OCI-LY7 (cell line): Measurements from ENCODE around the gene MFAP5. TPM values are rescaled to one million over a fixed set of nuclear protein-coding genes. Genes with fewer than 3 reads are reported as not detected.
"Not testable (repeated sequence)": the region's sequence is repeated elsewhere in the genome, so short reads cannot be mapped to it uniquely, and the experiment has no call there.

Experiments
- BruUV-seq: library from RNA; stranded (reverse); fragments of 400-500 nt; replicated peaks from 2 replicates; lab custom pipeline; 2021; lab: Mats Ljungman, UMichigan
- CTCF ChIA-PET: fragments of 300-600 bp; sonication (Branson Sonifier 250); formaldehyde crosslinking; loops from one replicate; lab custom pipeline; 2022; ENCODE audit warnings: antibody characterized with exemption; ENCODE audit not compliant: unreplicated experiment; lab: Charles Lee
- POLR2A ChIA-PET: fragments of 300-600 bp; sonication (Branson Sonifier 250); formaldehyde crosslinking; loops from one replicate; lab custom pipeline; 2022; ENCODE audit warnings: antibody characterized with exemption; lab: Charles Lee
- DNase-seq: peaks from one replicate; pipeline ENCODE4 v3.0.0-alpha.2; 2015; ENCODE audit warnings: low spot score
- H2AFZ ChIP-seq: fragments of 200-600 bp; sonication (generic), shearing (Covaris generic); 2 replicates; pipeline ENCODE4 v1.6.1; 2014; ENCODE audit warnings: mild to moderate bottlenecking, antibody characterized with exemption, low read length, moderate library complexity
- H3K27ac ChIP-seq: fragments of 200-600 bp; sonication (generic); 2 replicates; pipeline ENCODE4 v1.5.1; 2014; ENCODE audit warnings: mixed run types, low read depth, mild to moderate bottlenecking, moderate library complexity, low read length, inconsistent platforms; ENCODE audit not compliant: poor library complexity, severe bottlenecking
- H3K36me3 ChIP-seq: fragments of 200-600 bp; sonication (generic); 2 replicates; pipeline ENCODE4 v1.6.1; 2014; ENCODE audit warnings: mild to moderate bottlenecking, antibody characterized with exemption, low read length, moderate library complexity, mixed read lengths; ENCODE audit not compliant: insufficient read depth
- H3K4me1 ChIP-seq: fragments of 200-600 bp; sonication (generic); 2 replicates; pipeline ENCODE4 v1.5.1; 2014; ENCODE audit warnings: mild to moderate bottlenecking, low read length; ENCODE audit not compliant: insufficient read depth, poor library complexity, severe bottlenecking
- H3K4me2 ChIP-seq: fragments of 200-600 bp; sonication (generic); 2 replicates; pipeline ENCODE4 v1.6.1; 2014; ENCODE audit warnings: mild to moderate bottlenecking, low read length
- H3K4me3 ChIP-seq: fragments of 200-600 bp; sonication (generic); 2 replicates; pipeline ENCODE4 v1.5.1; 2014; ENCODE audit warnings: mild to moderate bottlenecking, low read depth, low read length; ENCODE audit not compliant: poor library complexity, severe bottlenecking
- H3K79me2 ChIP-seq: fragments of 200-600 bp; sonication (generic); 2 replicates; pipeline ENCODE4 v1.6.1; 2016; ENCODE audit warnings: low read depth, mild to moderate bottlenecking, low read length, moderate library complexity, mixed read lengths; ENCODE audit not compliant: insufficient read depth
- H3K9me2 ChIP-seq: fragments of 200-600 bp; sonication (generic); 2 replicates; pipeline ENCODE4 v1.6.1; 2016; ENCODE audit warnings: mild to moderate bottlenecking, low read length, mixed read lengths; ENCODE audit not compliant: insufficient read depth
- H3K9me3 ChIP-seq: fragments of 200-600 bp; sonication (generic); 2 replicates; pipeline ENCODE4 v1.6.1; 2014; ENCODE audit warnings: mild to moderate bottlenecking, mixed run types, low read length, mixed read lengths
- H4K20me1 ChIP-seq: fragments of 200-600 bp; sonication (generic); 2 replicates; pipeline ENCODE4 v1.6.1; 2014; ENCODE audit warnings: mild to moderate bottlenecking, antibody characterized with exemption, low read length, moderate library complexity, mixed read lengths; ENCODE audit not compliant: insufficient read depth
- EZH2phosphoT487 ChIP-seq: fragments of 200-600 bp; sonication (generic); IDR thresholded peaks from 2 replicates; pipeline ENCODE4 v1.6.1; 2018; ENCODE audit warnings: low read depth, borderline replicate concordance, mild to moderate bottlenecking, mixed run types, antibody characterized with exemption, low read length, moderate library complexity, mixed read lengths
- intact Hi-C: fragments of 100-400 bp; cut with micrococcal nuclease; formaldehyde crosslinking; loops from one replicate; pipeline ENCODE4 v1.10.0; 2022; ENCODE audit not compliant: unreplicated experiment
- total RNA-seq, 2 experiments: library from RNA; depleted of rRNA in 1 of 2; stranded (reverse); fragments of >200 nt in 1 of 2; shearing (Covaris generic) in 1 of 2; gene quantifications; 2 replicates each; pipeline ENCODE4 v1.2.3, GENCODE V29; 2014 to 2022
- TF ChIP-seq, protein P1 (sequence below): fragments of 200-600 bp; sonication (generic); conservative IDR thresholded peaks from 2 replicates; pipeline ENCODE4 v1.5.1; 2014; ENCODE audit warnings: mild to moderate bottlenecking, antibody characterized with exemption, low read length, moderate library complexity, mixed read lengths

The MFAP5 gene
- total RNA-seq, 2 experiments from 2014 or later: not detected

GRCh38 chr12:8624750-8625149, 37.9 kb downstream of the MFAP5 start:
- H4K20me1 ChIP-seq, H3K9me2 ChIP-seq, H3K9me3 ChIP-seq, H3K79me2 ChIP-seq, intact Hi-C loops, H2AFZ ChIP-seq, BruUV-seq, H3K36me3 ChIP-seq, CTCF ChIA-PET, H3K4me2 ChIP-seq, H3K4me3 ChIP-seq, DNase-seq, H3K27ac ChIP-seq: not testable (repeated sequence)
- H3K4me1 ChIP-seq: peaks cover 13% of the 10 kb centered on the region
- POLR2A ChIA-PET: interaction anchor here (0.8 kb wide), 1 partner anchor 36 kb away, joined by 10 read pairs; no protein-coding TSS in a partner anchor

GRCh38 chr12:8622646-8623045, 40.0 kb downstream of the MFAP5 start:
- Histone ChIP-seq H3K4me3 (no peak overlapping the region), H3K27ac (no peak overlapping the region), H3K9me2 (no peaks in the 10 kb centered on the region), H3K36me3 (no peaks in the 10 kb centered on the region), H3K79me2 (no peaks in the 10 kb centered on the region), H3K4me1 (peaks cover 7% of the 10 kb centered on the region), H2AFZ (no peak overlapping the region), H3K9me3 (peaks cover 9% of the 10 kb centered on the region; the same call in 1 of the 2 replicates), H3K4me2 (no peak overlapping the region), H4K20me1 (no peaks in the 10 kb centered on the region)
- BruUV-seq: no TSS peak
- DNase-seq: no peak
- CTCF ChIA-PET: interaction anchor here (0.5 to 1.0 kb wide), 2 partner anchors 14 to 79 kb away, joined by 3 to 4 read pairs; no protein-coding TSS in a partner anchor
- POLR2A ChIA-PET: interaction anchor here (0.7 to 2.7 kb wide), 2 partner anchors 10 to 1227 kb away, joined by 3 to 24 read pairs; partner anchors contain the start of gene AICDA
- intact Hi-C loops: no loop called here
- TF ChIP-seq EZH2phosphoT487: no peak
- TF ChIP-seq, protein P1, sequence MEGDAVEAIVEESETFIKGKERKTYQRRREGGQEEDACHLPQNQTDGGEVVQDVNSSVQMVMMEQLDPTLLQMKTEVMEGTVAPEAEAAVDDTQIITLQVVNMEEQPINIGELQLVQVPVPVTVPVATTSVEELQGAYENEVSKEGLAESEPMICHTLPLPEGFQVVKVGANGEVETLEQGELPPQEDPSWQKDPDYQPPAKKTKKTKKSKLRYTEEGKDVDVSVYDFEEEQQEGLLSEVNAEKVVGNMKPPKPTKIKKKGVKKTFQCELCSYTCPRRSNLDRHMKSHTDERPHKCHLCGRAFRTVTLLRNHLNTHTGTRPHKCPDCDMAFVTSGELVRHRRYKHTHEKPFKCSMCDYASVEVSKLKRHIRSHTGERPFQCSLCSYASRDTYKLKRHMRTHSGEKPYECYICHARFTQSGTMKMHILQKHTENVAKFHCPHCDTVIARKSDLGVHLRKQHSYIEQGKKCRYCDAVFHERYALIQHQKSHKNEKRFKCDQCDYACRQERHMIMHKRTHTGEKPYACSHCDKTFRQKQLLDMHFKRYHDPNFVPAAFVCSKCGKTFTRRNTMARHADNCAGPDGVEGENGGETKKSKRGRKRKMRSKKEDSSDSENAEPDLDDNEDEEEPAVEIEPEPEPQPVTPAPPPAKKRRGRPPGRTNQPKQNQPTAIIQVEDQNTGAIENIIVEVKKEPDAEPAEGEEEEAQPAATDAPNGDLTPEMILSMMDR: no peak

GRCh38 chr12:8615206-8615605, 47.4 kb downstream of the MFAP5 start:
- H3K27ac ChIP-seq: no peak overlapping the region
- H3K4me3 ChIP-seq: no peak overlapping the region
- no peaks in the 10 kb centered on the region; the same call in 1 of the 2 replicates for H3K36me3 ChIP-seq
- peaks cover 32% of the 10 kb centered on the region for H3K4me1 ChIP-seq
- 0 out of 2 replicates have a peak overlapping the region, but pooled peaks have one; percentile 2 for H2AFZ ChIP-seq
- ChIA-PET POLR2A (interaction anchor here (7.3 kb wide), 1 partner anchor 14 kb away, joined by 58 read pairs; no protein-coding TSS in a partner anchor), CTCF (no interaction called here)
- H3K4me2 ChIP-seq: no peak overlapping the region
- no peaks in the 10 kb centered on the region for H3K9me3 ChIP-seq
- peaks cover 24% of the 10 kb centered on the region; the same call in 1 of the 2 replicates for H3K79me2 ChIP-seq
- intact Hi-C loops: no loop called here
- no TSS peak for BruUV-seq
- H3K9me2 ChIP-seq: no peaks in the 10 kb centered on the region
- H4K20me1 ChIP-seq: no peaks in the 10 kb centered on the region
- DNase-seq: no peak
- TF ChIP-seq, protein P1: no peak
- TF ChIP-seq EZH2phosphoT487: no peak
